WTC11 (cell line): ENCODE data around the gene NEK4. TPM values are rescaled to one million over a fixed set of nuclear protein-coding genes. Genes with fewer than 3 reads are reported as not detected.
A peak's percentile ranks its signal among the peaks of the same experiment; 100 is the strongest.

Source experiments
- ATAC-seq: fragments of 200-7000 bp; cut with Tn5 transposase; 2 replicates; pipeline ENCODE4 v1.10.0; 2021; ENCODE audit warnings: mild to moderate bottlenecking, moderate library complexity
- CTCF ChIA-PET: fragments of 300-600 bp; sonication (Branson Sonifier 250); formaldehyde crosslinking; loops from one replicate; lab custom pipeline; 2021; ENCODE audit warnings: antibody characterized with exemption; lab: Charles Lee
- POLR2A ChIA-PET: fragments of 350-600 bp; sonication (Branson Sonifier 250); formaldehyde crosslinking; loops from one replicate; lab custom pipeline; 2021; ENCODE audit warnings: antibody characterized with exemption; lab: Charles Lee
- DNase-seq: peaks from one replicate; pipeline ENCODE4 v3.0.0; 2021; ENCODE audit warnings: low spot score
- H3K27ac Mint-ChIP-seq: 2 replicates; pipeline ENCODE4 v1.8.0; 2021; ENCODE audit warnings: mixed read lengths
- H3K27me3 Mint-ChIP-seq: 2 replicates; pipeline ENCODE4 v1.8.0; 2021; ENCODE audit warnings: low read depth, mild to moderate bottlenecking, moderate library complexity, mixed read lengths
- H3K36me3 Mint-ChIP-seq: 2 replicates; pipeline ENCODE4 v1.8.0; 2021; ENCODE audit warnings: mixed read lengths
- H3K4me1 Mint-ChIP-seq: 2 replicates; pipeline ENCODE4 v1.8.0; 2022; ENCODE audit warnings: mixed read lengths
- H3K4me3 Mint-ChIP-seq: 2 replicates; pipeline ENCODE4 v1.8.0; 2021; ENCODE audit warnings: mild to moderate bottlenecking, moderate library complexity, mixed read lengths
- H3K9me3 Mint-ChIP-seq: 2 replicates; pipeline ENCODE4 v1.8.0; 2021; ENCODE audit warnings: mixed read lengths
- CBFB ChIP-seq: sonication (generic); formaldehyde crosslinking; IDR thresholded peaks from 2 replicates; pipeline ENCODE4 v1.8.1; 2022; ENCODE audit warnings: mild to moderate bottlenecking, low read depth, missing genetic modification reagents
- FOXK1 ChIP-seq: sonication (generic); formaldehyde crosslinking; IDR thresholded peaks from 2 replicates; pipeline ENCODE4 v1.8.0; 2022; ENCODE audit warnings: mild to moderate bottlenecking, moderate library complexity, missing genetic modification reagents
- GTF2I ChIP-seq: fragments of 250-450 bp; sonication (Bioruptor Pico); conservative IDR thresholded peaks from 2 replicates; pipeline ENCODE4 v1.4.0; 2021; ENCODE audit warnings: mild to moderate bottlenecking
- MXD4 ChIP-seq: fragments of 250-450 bp; sonication (Bioruptor Pico); IDR thresholded peaks from 2 replicates; pipeline ENCODE4 v1.8.0; 2021; ENCODE audit warnings: mild to moderate bottlenecking, moderate library complexity, borderline replicate concordance
- NFATC4 ChIP-seq: fragments of 250-450 bp; sonication (Bioruptor Pico); IDR thresholded peaks from 2 replicates; pipeline ENCODE4 v1.9.0; 2021; ENCODE audit warnings: mild to moderate bottlenecking
- NFYB ChIP-seq: sonication (generic); formaldehyde crosslinking; conservative IDR thresholded peaks from 2 replicates; pipeline ENCODE4 v1.8.0; 2022; ENCODE audit warnings: low read depth, missing genetic modification reagents
- NR3C1 ChIP-seq: sonication (generic); formaldehyde crosslinking; conservative IDR thresholded peaks from 2 replicates; pipeline ENCODE4 v1.8.1; 2023; ENCODE audit warnings: low read depth, mild to moderate bottlenecking, missing genetic modification reagents
- OVOL2 ChIP-seq: fragments of 250-450 bp; sonication (Bioruptor Pico); IDR thresholded peaks from 2 replicates; pipeline ENCODE4 v1.9.0; 2021; ENCODE audit warnings: mild to moderate bottlenecking, borderline replicate concordance
- SMAD3 ChIP-seq: sonication (generic); formaldehyde crosslinking; IDR thresholded peaks from 2 replicates; pipeline ENCODE4 v1.8.0; 2022; ENCODE audit warnings: missing genetic modification reagents, mild to moderate bottlenecking, borderline replicate concordance
- ZNF138 ChIP-seq: sonication (generic); formaldehyde crosslinking; conservative IDR thresholded peaks from 2 replicates; pipeline ENCODE4 v1.8.1; 2022; ENCODE audit warnings: mild to moderate bottlenecking, moderate library complexity, missing genetic modification reagents
- ZNF396 ChIP-seq: fragments of 250-450 bp; sonication (Bioruptor Pico); IDR thresholded peaks from 2 replicates; pipeline ENCODE4 v1.8.0; 2021; ENCODE audit warnings: mild to moderate bottlenecking, moderate library complexity, borderline replicate concordance
- total RNA-seq: library from RNA; stranded (reverse); gene quantifications from 3 replicates; pipeline ENCODE4 v1.2.3, GENCODE V29; 2021
- TF ChIP-seq, protein P1 (sequence below): sonication (generic); formaldehyde crosslinking; IDR thresholded peaks from 2 replicates; pipeline ENCODE4 v1.8.0; 2022; ENCODE audit warnings: mild to moderate bottlenecking, missing genetic modification reagents
- TF ChIP-seq, protein P2 (sequence below): sonication (generic); formaldehyde crosslinking; IDR thresholded peaks from 2 replicates; pipeline ENCODE4 v1.8.1; 2022; ENCODE audit warnings: mild to moderate bottlenecking, missing genetic modification reagents, moderate library complexity, borderline replicate concordance
- TF ChIP-seq, protein P3 (sequence below): sonication (generic); formaldehyde crosslinking; IDR thresholded peaks from 2 replicates; pipeline ENCODE4 v1.8.1; 2023; ENCODE audit warnings: mild to moderate bottlenecking, moderate library complexity, missing genetic modification reagents
- TF ChIP-seq, protein P4 (sequence below): fragments of 250-450 bp; sonication (Bioruptor Pico); IDR thresholded peaks from 2 replicates; pipeline ENCODE4 v1.9.0; 2021; ENCODE audit warnings: mild to moderate bottlenecking, borderline replicate concordance

NEK4 gene
- total RNA-seq, 1 experiment from 2014 or later, result 31.4 TPM

DNA sequence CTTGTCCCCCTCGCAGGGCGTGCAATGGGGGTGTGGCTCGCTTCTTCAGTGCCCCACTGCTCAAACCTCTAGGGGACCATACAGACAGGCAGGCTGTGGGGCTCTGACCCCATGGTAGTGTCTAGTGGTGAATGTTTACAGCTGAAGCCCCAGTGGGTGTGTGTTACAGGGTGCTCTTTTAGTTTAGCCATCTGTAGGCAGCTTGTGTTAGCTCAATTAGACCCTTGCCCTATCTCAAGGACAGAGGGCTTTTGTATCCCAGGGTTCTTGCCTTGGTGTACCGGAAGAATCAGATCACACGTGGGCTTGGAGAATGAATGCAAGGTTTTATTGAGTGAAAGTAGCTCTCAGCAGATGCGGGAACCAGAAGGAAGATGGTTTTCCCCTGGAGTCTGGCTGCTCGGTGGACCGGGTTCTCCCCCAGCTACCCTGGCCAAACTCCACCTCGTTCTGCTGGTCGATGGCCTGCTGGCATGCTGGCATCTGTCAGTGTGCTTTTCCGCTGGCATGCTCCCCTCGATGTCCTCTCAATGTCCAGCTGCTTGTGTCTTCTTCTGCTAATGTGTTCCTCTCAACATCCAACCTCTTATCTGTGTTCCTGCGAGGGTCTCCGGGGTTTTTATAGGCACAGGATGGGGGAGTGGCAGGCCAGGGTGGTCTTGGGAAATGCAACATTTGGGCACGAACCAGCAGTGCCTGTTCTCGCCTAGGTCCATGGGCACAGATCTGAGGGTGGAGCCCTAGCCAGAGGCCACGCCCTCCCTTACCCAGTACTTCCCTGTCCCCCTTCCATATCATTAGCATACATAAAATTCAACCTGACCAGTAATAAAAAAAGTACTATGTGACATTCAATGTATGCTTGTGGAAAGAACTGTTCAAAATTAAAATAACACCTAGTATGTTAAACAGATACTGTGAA lies 58.2 kb downstream of the NEK4 start:
- no peak for ATAC-seq

DNA sequence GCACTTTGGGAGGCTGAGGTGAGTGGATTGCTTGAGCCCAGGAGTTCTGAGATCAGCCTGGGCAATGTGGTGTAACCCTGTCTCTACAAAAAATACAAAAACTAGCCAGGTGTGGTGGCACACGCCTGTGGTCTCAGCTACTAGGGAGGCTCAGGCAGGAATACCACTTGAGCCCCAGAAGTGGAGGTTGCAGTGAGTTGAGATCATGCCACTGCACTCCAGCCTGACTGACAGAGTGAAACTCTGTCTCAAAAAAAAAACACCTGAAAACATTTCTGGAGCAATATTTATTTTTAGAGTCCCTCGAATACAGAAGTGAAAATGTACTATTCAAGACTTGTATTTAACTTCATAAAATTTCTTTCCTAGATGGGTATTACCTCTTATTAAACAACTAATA lies 60.2 kb downstream of the NEK4 start:
- Mint-ChIP-seq H3K27ac (no peak overlapping the region), H3K9me3 (no peaks in the 10 kb centered on the region), H3K4me1 (peaks cover 9% of the 10 kb centered on the region), H3K36me3 (peaks cover 19% of the 10 kb centered on the region), H3K27me3 (no peaks in the 10 kb centered on the region), H3K4me3 (no peak overlapping the region)
- ATAC-seq (no peak), DNase-seq (no peak)
- CTCF ChIA-PET, result no interaction called here
- POLR2A ChIA-PET, result interaction anchor here (0.6 kb wide), 1 partner anchor 351 kb away, joined by 5 read pairs; no protein-coding TSS in a partner anchor
- TF ChIP-seq OVOL2 (CRISPR knock-in tag) (no peak), SMAD3 (no peak), FOXK1 (no peak), NR3C1 (CRISPR knock-in tag) (no peak), ZNF138 (CRISPR knock-in tag) (no peak), ZNF396 (CRISPR knock-in tag) (no peak)

More for the DNA sequence above, 58.2 kb downstream of the NEK4 start:
- TF ChIP-seq, protein P1, sequence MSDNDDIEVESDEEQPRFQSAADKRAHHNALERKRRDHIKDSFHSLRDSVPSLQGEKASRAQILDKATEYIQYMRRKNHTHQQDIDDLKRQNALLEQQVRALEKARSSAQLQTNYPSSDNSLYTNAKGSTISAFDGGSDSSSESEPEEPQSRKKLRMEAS (CRISPR knock-in tag), result no peak
- no peak for TF ChIP-seq ZNF396 (CRISPR knock-in tag)
- no peak for TF ChIP-seq NFYB (CRISPR knock-in tag)
- TF ChIP-seq, protein P2, sequence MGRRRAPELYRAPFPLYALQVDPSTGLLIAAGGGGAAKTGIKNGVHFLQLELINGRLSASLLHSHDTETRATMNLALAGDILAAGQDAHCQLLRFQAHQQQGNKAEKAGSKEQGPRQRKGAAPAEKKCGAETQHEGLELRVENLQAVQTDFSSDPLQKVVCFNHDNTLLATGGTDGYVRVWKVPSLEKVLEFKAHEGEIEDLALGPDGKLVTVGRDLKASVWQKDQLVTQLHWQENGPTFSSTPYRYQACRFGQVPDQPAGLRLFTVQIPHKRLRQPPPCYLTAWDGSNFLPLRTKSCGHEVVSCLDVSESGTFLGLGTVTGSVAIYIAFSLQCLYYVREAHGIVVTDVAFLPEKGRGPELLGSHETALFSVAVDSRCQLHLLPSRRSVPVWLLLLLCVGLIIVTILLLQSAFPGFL, result no peak
- TF ChIP-seq NFATC4 (CRISPR knock-in tag), result no peak
- Mint-ChIP-seq H3K36me3 (peaks cover 19% of the 10 kb centered on the region), H3K9me3 (no peaks in the 10 kb centered on the region), H3K4me1 (peaks cover 8% of the 10 kb centered on the region), H3K27me3 (no peaks in the 10 kb centered on the region), H3K4me3 (no peak overlapping the region), H3K27ac (no peak overlapping the region; the same call in 1 of the 2 replicates)
- CTCF ChIA-PET, result no interaction called here
- DNase-seq, result no peak
- POLR2A ChIA-PET, result no interaction called here

DNA sequence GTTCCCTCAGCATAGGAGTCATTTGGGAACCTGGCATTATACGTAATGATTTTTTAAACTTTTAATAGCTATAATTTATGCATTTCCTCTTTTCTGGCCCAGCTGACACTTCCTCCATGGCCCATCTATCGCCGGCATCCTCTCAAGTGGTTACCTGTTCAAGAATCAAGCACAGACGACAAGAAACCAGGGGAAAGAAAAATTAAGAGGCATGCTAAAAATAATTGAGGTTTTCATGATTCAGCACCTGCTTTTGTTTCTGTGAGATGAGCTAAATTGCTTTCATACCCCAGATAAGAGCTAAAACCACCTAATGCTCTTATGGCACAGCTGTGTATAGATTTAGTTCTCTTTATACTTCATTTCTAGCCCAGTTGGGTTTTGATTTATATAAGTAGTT lies 63.2 kb downstream of the NEK4 start:
- DNase-seq, result no peak
- ATAC-seq, result no peak
- H3K27ac Mint-ChIP-seq, result no peak overlapping the region
- no peak for TF ChIP-seq CBFB (CRISPR knock-in tag)
- TF ChIP-seq, protein P3, sequence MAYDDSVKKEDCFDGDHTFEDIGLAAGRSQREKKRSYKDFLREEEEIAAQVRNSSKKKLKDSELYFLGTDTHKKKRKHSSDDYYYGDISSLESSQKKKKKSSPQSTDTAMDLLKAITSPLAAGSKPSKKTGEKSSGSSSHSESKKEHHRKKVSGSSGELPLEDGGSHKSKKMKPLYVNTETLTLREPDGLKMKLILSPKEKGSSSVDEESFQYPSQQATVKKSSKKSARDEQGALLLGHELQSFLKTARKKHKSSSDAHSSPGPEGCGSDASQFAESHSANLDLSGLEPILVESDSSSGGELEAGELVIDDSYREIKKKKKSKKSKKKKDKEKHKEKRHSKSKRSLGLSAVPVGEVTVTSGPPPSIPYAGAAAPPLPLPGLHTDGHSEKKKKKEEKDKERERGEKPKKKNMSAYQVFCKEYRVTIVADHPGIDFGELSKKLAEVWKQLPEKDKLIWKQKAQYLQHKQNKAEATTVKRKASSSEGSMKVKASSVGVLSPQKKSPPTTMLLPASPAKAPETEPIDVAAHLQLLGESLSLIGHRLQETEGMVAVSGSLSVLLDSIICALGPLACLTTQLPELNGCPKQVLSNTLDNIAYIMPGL (CRISPR knock-in tag), result no peak
- H3K36me3 Mint-ChIP-seq, result peaks cover 16% of the 10 kb centered on the region
- peak overlapping the region; percentile 96 for H3K4me3 Mint-ChIP-seq
- peaks cover 13% of the 10 kb centered on the region for H3K4me1 Mint-ChIP-seq
- CTCF ChIA-PET, result no interaction called here
- H3K9me3 Mint-ChIP-seq, result no peaks in the 10 kb centered on the region
- POLR2A ChIA-PET, result no interaction called here
- no peaks in the 10 kb centered on the region for H3K27me3 Mint-ChIP-seq

DNA sequence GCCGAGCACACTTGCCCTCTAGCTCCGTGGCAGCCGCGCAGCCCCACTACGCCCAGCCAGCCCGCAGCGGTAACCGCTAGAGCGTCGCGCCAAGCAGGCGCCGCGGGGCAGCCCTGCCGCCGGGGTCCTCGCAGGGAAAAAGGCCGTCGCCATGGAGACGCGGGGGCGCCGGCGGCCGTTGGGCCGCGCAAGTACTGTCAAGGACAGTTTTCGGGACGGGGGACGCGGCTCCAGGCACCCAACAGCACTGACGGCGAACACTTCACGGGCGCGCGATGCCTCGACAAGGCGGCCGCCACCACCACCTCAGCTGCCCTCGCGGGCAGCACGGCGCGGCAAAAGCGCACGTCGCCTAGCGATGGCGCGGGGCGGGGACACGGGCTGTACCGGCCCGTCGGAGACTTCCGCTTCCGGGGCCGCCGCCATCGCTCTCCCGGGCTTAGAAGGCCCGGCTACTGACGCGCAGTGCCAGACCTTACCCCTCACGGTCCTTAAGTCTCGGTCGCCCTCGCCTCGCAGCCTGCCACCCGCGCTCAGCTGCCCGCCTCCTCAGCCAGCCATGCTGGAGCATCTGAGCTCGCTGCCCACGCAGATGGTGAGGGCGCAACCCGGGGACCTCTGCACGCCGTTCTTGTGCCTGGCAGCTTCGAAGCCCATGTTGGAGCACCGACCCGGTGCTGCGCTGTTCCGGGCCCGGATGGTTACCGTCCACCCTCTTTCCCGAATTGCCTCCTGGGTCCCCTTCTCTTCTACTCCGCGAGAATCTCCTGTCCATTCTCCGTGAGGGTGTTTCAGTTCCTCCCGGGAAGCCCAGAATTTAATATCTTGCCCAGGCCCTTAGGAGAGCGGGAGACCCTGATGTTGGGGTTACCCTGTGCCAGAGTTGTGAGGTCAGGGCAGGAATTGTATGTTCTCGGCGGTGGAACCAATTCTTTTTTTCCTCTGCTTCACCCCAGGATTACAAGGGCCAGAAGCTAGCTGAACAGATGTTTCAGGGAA lies 64.8 kb downstream of the NEK4 start, which contains the start of the genes GLT8D1 and SPCS1:
Gene GLT8D1 (minus strand): TSS at position 104 of the 999 bp plus-strand sequence. CDS start 5,331 bp downstream, outside the sequence.
Gene SPCS1 (plus strand): TSS at position 419 of the 999 bp plus-strand sequence. CDS start 141 bp downstream, at position 560.
- CTCF ChIA-PET, result interaction anchor here (0.8 to 1.6 kb wide), 3 partner anchors 9 to 114 kb away, joined by 3 to 6 read pairs (median 3); no protein-coding TSS in a partner anchor
- H3K4me3 Mint-ChIP-seq, result peak within 1 kb of the TSS; percentile 96
- peak; percentile 77 for DNase-seq
- H3K27ac Mint-ChIP-seq, result peak within 1 kb of the TSS; percentile 77
- H3K9me3 Mint-ChIP-seq, result no peaks in the 10 kb centered on the region
- H3K36me3 Mint-ChIP-seq, result peaks cover 7% of the 10 kb centered on the region
- POLR2A ChIA-PET, result interaction anchor here (0.6 to 1.9 kb wide), 3 partner anchors 8 to 11 kb away, joined by 3 to 5 read pairs (median 4); no protein-coding TSS in a partner anchor
- ATAC-seq, result peak; percentile 91
- peaks cover 13% of the 10 kb centered on the region for H3K4me1 Mint-ChIP-seq
- H3K27me3 Mint-ChIP-seq, result no peaks in the 10 kb centered on the region
- TF ChIP-seq MXD4 (CRISPR knock-in tag), result no peak
- TF ChIP-seq GTF2I (CRISPR knock-in tag), result no peak
- TF ChIP-seq, protein P4, sequence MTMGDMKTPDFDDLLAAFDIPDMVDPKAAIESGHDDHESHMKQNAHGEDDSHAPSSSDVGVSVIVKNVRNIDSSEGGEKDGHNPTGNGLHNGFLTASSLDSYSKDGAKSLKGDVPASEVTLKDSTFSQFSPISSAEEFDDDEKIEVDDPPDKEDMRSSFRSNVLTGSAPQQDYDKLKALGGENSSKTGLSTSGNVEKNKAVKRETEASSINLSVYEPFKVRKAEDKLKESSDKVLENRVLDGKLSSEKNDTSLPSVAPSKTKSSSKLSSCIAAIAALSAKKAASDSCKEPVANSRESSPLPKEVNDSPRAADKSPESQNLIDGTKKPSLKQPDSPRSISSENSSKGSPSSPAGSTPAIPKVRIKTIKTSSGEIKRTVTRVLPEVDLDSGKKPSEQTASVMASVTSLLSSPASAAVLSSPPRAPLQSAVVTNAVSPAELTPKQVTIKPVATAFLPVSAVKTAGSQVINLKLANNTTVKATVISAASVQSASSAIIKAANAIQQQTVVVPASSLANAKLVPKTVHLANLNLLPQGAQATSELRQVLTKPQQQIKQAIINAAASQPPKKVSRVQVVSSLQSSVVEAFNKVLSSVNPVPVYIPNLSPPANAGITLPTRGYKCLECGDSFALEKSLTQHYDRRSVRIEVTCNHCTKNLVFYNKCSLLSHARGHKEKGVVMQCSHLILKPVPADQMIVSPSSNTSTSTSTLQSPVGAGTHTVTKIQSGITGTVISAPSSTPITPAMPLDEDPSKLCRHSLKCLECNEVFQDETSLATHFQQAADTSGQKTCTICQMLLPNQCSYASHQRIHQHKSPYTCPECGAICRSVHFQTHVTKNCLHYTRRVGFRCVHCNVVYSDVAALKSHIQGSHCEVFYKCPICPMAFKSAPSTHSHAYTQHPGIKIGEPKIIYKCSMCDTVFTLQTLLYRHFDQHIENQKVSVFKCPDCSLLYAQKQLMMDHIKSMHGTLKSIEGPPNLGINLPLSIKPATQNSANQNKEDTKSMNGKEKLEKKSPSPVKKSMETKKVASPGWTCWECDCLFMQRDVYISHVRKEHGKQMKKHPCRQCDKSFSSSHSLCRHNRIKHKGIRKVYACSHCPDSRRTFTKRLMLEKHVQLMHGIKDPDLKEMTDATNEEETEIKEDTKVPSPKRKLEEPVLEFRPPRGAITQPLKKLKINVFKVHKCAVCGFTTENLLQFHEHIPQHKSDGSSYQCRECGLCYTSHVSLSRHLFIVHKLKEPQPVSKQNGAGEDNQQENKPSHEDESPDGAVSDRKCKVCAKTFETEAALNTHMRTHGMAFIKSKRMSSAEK (CRISPR knock-in tag), result no peak
